HL-60 (cell line): ENCODE results near the gene CCDC8.

Experiments used
- GABPA ChIP-seq: IDR thresholded peaks from 2 replicates; pipeline ENCODE4 v1.6.1; 2012; ENCODE audit warnings: low read depth
- POLR2AphosphoS5 ChIP-seq: IDR thresholded peaks from 2 replicates; pipeline ENCODE4 v1.6.1; 2012; ENCODE audit warnings: low read depth
- REST ChIP-seq: IDR thresholded peaks from 2 replicates; pipeline ENCODE4 v1.6.1; 2012; ENCODE audit warnings: low read depth; ENCODE audit not compliant: insufficient replicate concordance
- SPI1 ChIP-seq: IDR thresholded peaks from 2 replicates; pipeline ENCODE4 v1.6.1; 2012; ENCODE audit warnings: low read depth, mild to moderate bottlenecking, borderline replicate concordance
- TF ChIP-seq, protein P1 (sequence below): IDR thresholded peaks from one replicate; pipeline ENCODE4 v1.5.1; 2011; ENCODE audit warnings: low read length, control low read depth, inconsistent platforms; ENCODE audit not compliant: insufficient read depth

DNA sequence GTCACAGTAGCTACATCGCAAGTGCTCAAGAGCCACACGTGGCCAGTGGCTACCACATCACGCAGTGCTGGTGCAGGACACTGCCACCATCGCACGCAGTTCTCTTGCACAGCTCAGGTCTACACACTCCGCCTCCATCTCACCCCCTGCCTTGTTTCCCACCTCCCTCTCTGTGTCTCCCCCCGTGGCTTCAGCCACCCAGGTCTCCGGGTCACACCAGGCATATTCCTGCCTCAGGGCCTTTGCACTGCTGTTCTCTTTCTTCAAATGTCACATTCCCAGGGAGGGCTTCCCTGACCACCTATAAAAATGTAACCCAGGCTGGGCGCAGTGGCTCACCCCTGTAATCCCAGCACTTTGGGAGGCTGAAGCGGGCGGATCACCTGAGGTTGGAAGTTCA, 10.6 kb downstream of the CCDC8 start:
- TF ChIP-seq, protein P1, sequence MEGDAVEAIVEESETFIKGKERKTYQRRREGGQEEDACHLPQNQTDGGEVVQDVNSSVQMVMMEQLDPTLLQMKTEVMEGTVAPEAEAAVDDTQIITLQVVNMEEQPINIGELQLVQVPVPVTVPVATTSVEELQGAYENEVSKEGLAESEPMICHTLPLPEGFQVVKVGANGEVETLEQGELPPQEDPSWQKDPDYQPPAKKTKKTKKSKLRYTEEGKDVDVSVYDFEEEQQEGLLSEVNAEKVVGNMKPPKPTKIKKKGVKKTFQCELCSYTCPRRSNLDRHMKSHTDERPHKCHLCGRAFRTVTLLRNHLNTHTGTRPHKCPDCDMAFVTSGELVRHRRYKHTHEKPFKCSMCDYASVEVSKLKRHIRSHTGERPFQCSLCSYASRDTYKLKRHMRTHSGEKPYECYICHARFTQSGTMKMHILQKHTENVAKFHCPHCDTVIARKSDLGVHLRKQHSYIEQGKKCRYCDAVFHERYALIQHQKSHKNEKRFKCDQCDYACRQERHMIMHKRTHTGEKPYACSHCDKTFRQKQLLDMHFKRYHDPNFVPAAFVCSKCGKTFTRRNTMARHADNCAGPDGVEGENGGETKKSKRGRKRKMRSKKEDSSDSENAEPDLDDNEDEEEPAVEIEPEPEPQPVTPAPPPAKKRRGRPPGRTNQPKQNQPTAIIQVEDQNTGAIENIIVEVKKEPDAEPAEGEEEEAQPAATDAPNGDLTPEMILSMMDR: no peak
- TF ChIP-seq GABPA: no peak
- no peak for TF ChIP-seq POLR2AphosphoS5
- no peak for TF ChIP-seq SPI1
- no peak for TF ChIP-seq REST
